ENCODE results near the gene R3HDM2. TPM values are rescaled to one million over a fixed set of nuclear protein-coding genes. Genes with fewer than 3 reads are reported as not detected.

Gene R3HDM2
- total and polyA plus RNA-seq, 4 donors, result 18.1 to 60.7 (median 30.6) TPM

DNA sequence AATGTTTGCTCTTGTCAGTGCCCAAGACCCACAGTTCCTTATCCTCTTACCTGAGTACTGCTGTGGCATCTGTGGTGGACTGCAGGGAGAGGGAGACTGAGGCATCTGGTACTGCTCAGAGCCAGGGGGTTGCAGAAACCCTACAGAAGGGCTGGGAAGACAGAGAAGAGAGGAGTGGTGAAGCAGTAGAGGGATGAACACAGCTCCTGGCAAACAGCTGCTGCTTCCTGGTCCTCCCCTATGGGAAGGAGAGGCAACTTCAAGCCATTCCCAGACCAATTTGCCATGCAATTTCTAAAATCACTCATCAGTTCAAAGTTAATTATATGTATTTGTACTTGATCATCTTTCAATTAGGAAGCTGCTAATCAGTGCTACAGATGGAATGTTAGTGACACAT, 164.2 kb downstream of the R3HDM2 start:
- H3K27me3 ChIP-seq (ENCODE audit: control insufficient read depth in 3 of 3, insufficient read depth in 3 of 3, low read length in 2 of 3), result no peaks in the 10 kb centered on the region
- TF ChIP-seq CTCF (IDR thresholded peaks at IDR 0.05; ENCODE audit: control extremely low read depth, extremely low read depth), result no peak
- no peak overlapping the region for H3K4me3 ChIP-seq
- no peak overlapping the region for H3K27ac ChIP-seq (ENCODE audit: low read depth in 1 of 2, low read length in 1 of 2)
- H3K9me3 ChIP-seq (ENCODE audit: control insufficient read depth in 4 of 4, insufficient read depth in 3 of 4, low read length in 3 of 4), result peaks cover 0 to 3% (median 1%) of the 10 kb centered on the region in 4 donors
- DNase-seq (no peak), ATAC-seq (ENCODE audit: insufficient read depth, low FRiP score) (no peak)
- H3K4me1 ChIP-seq (ENCODE audit: control insufficient read depth in 5 of 5, insufficient read depth in 5 of 5, low read length in 5 of 5), result no peaks in the 10 kb centered on the region
- no peak overlapping the region for H3K9ac ChIP-seq (ENCODE audit: insufficient read depth in 1 of 2, low read length in 2 of 2)
- peaks cover 15 to 40% (median 30%) of the 10 kb centered on the region in 4 donors for H3K36me3 ChIP-seq (ENCODE audit: control insufficient read depth in 4 of 4, insufficient read depth in 4 of 4, low read length in 4 of 4)

- ATAC-seq (ENCODE audit: insufficient read depth, low FRiP score), result no peak
- H3K4me1 ChIP-seq (ENCODE audit: control insufficient read depth in 5 of 5, insufficient read depth in 5 of 5, low read length in 5 of 5), result peaks cover 0 to 11% (median 0%) of the 10 kb centered on the region in 5 donors
These were observed 167.7 kb downstream of the R3HDM2 start for GRCh38 chr12:57263096-57263495.

DNA sequence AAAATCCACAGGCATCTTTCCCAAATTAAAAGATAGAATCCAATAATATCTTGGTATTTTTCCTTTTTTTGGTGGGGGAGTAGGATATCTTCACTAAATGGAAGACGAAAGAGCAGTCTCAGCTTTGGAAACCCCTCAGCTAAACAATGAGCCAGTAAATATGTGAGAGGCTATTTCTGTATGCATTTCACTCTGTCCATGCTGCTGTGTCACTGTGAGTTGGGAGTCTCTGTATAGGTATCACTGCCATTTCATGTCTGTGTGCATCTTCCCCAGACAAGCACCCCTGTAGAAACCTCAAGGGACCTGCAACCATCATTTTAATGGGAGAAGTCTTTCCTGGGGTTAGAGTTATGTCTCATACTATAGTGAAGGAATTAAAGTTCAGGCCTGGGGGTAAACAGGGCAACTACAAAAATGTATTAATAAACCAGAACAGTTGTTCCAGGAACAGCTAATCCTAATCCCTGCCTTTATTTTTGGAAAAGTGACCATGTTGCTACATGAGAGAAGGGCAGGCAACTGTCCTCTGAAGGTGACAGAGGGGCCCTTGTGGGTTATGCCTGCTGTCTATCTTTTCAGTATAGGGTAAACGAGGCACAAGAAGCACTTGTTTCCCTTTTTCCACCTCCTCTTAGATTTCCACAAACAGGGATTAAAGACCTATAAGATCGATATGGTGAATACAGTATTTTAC, 168.6 kb downstream of the R3HDM2 start:
- no peak for DNase-seq
- H3K9ac ChIP-seq (ENCODE audit: insufficient read depth in 1 of 2, low read length in 2 of 2), result no peak overlapping the region
- H3K4me3 ChIP-seq, result no peak overlapping the region
- peaks cover 0 to 3% (median 1%) of the 10 kb centered on the region in 4 donors for H3K9me3 ChIP-seq (ENCODE audit: control insufficient read depth in 4 of 4, insufficient read depth in 3 of 4, low read length in 3 of 4)
- no peak for TF ChIP-seq CTCF (IDR thresholded peaks at IDR 0.05; ENCODE audit: control extremely low read depth, extremely low read depth)
- peaks cover 5 to 48% (median 31%) of the 10 kb centered on the region in 4 donors for H3K36me3 ChIP-seq (ENCODE audit: control insufficient read depth in 4 of 4, insufficient read depth in 4 of 4, low read length in 4 of 4)
- peaks cover 0 to 11% (median 0%) of the 10 kb centered on the region in 5 donors for H3K4me1 ChIP-seq (ENCODE audit: control insufficient read depth in 5 of 5, insufficient read depth in 5 of 5, low read length in 5 of 5)
- peak overlapping the region in 1 of 2 donors; percentile 79 for H3K27ac ChIP-seq (ENCODE audit: low read depth in 1 of 2, low read length in 1 of 2)
- ATAC-seq (ENCODE audit: insufficient read depth, low FRiP score), result no peak
- 95 to 97% methylated on average over 3 of the region's 3 CpGs for WGBS, 2 donors
- no peaks in the 10 kb centered on the region for H3K27me3 ChIP-seq (ENCODE audit: control insufficient read depth in 3 of 3, insufficient read depth in 3 of 3, low read length in 2 of 3)

More at GRCh38 chr12:57263096-57263495, 167.7 kb downstream of the R3HDM2 start:
- no peak overlapping the region for H3K4me3 ChIP-seq
- peak overlapping the region in 1 of 2 donors; percentile 32 for H3K9ac ChIP-seq (ENCODE audit: insufficient read depth in 1 of 2, low read length in 2 of 2)
- WGBS, 2 donors, result 93 to 98% methylated on average over 2 of the region's 2 CpGs
- DNase-seq, result no peak
- no peak overlapping the region for H3K27ac ChIP-seq (ENCODE audit: low read depth in 1 of 2, low read length in 1 of 2)
- H3K36me3 ChIP-seq (ENCODE audit: control insufficient read depth in 4 of 4, insufficient read depth in 4 of 4, low read length in 4 of 4), result peaks cover 5 to 45% (median 32%) of the 10 kb centered on the region in 4 donors
- H3K9me3 ChIP-seq (ENCODE audit: control insufficient read depth in 4 of 4, insufficient read depth in 3 of 4, low read length in 3 of 4), result peaks cover 0 to 3% (median 1%) of the 10 kb centered on the region in 4 donors
- H3K27me3 ChIP-seq (ENCODE audit: control insufficient read depth in 3 of 3, insufficient read depth in 3 of 3, low read length in 2 of 3), result no peaks in the 10 kb centered on the region
- no peak for TF ChIP-seq CTCF (IDR thresholded peaks at IDR 0.05; ENCODE audit: control extremely low read depth, extremely low read depth)

All from lung (tissue), 12 donors.